Esophagus muscularis mucosa (tissue), 3 donors: ENCODE results near the gene OR6K6.

Experiments used
- CTCF ChIP-seq, 3 experiments: fragments of 200-600 bp in 2 of 3; fragments of 450-650 bp in 1 of 3; sonication (generic) in 2 of 3; IDR thresholded peaks; one replicate each; pipeline ENCODE4 v1.5.1; 2017 to 2019; ENCODE audit warnings: antibody characterized with exemption in 3 of 3, mild to moderate bottlenecking in 2 of 3, moderate library complexity in 1 of 3
- EP300 ChIP-seq: sonication (generic); formaldehyde crosslinking; IDR thresholded peaks from one replicate; pipeline ENCODE4 v1.6.1; 2017; ENCODE audit warnings: antibody characterized with exemption

DNA sequence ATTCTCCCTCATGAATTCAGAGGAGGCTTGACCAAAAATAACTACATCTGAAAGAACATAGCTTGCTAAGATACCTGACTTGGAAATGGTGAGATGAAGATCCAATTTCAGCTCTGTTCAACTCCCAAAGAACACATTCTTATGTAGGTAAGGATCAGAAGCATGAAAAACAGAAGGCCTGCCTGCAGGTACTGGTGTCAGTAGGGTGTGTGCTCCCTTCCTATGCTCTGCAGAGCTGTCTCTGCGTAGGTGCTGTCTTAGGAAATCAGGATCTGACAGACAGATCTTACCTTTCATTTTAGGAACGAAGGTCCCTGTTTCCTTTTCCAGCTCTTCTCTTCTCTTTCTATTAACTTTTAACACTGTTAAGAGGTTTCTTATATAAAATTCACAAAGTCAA lies 48.4 kb upstream of the OR6K6 start:
- TF ChIP-seq CTCF (IDR thresholded peaks at IDR 0.05) (no peak), EP300 (no peak)
